Stimulated activated CD8-positive, alpha-beta memory T cell treated with anti-CD3 and anti-CD28 coated beads, Interleukin-7, amount 100 ng/mL, for 48 hours (primary cell): Measurements from ENCODE around the gene FAM53C.
"Not testable (repeated sequence)": the region's sequence is repeated elsewhere in the genome, so short reads cannot be mapped to it uniquely, and the experiment has no call there.

Experiments
- DNase-seq, 2 donors: peaks; one replicate each; pipeline ENCODE4 v3.0.0-alpha.2; 2020; ENCODE audit warnings: low read depth in 1 of 2; ENCODE audit errors: extremely low read depth in 1 of 2

The FAM53C gene

DNA sequence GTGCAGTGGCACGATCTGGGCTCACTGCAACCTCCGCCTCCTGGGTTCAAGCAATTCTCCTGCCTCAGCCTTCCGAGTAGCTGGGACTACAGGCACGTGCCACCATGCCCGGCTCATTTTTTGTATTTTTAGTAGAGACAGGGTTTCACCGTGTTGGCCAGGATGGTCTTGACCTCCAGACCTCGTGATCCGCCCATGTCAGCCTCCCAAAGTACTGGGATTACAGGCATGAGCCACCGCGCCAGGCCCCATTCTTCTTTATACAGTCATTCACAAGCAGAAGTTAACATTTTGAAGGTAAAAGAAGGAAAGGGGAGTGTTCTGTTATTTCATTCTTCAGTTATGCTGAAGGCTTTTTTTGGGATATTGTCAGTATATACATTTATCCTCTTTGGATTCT, 51.8 kb downstream of the FAM53C start:
- not testable (repeated sequence) for DNase-seq

DNA sequence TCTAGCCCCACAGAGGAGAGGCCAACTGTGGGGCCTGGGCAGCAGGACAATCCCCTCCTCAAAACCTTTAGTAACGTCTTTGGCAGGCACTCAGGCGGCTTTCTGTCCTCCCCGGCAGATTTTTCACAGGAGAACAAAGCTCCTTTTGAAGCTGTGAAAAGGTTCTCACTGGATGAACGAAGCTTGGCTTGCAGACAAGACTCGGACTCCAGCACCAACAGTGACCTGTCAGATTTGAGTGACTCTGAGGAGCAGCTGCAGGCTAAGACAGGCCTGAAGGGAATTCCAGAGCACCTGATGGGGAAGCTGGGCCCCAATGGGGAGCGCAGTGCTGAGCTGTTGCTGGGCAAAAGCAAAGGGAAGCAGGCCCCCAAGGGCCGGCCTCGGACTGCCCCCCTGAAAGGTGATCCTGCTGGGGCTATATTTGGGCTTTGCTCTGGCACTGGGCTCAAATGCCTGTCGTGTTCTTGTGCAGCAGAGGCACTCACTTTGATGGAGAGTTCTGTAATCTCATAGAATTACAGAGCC, 53.9 kb downstream of the FAM53C start:
- DNase-seq, result no peak
